22Rv1 (cell line): Measurements from ENCODE around the gene MYADML2.
"Not testable (repeated sequence)": the region's sequence is repeated elsewhere in the genome, so short reads cannot be mapped to it uniquely, and the experiment has no call there.

ENCODE experiments used
- H3K27ac ChIP-seq: fragments of 450-650 bp; 2 replicates; pipeline ENCODE4 v1.5.1; 2017
- ZFX ChIP-seq: fragments of 450-650 bp; IDR thresholded peaks from 2 replicates; pipeline ENCODE4 v1.6.1; 2017; ENCODE audit warnings: antibody characterized with exemption, borderline replicate concordance
- TF ChIP-seq, protein P1 (sequence below): fragments of 450-650 bp; IDR thresholded peaks from 2 replicates; pipeline ENCODE4 v1.5.1; 2017; ENCODE audit warnings: mild to moderate bottlenecking

MYADML2 gene

DNA sequence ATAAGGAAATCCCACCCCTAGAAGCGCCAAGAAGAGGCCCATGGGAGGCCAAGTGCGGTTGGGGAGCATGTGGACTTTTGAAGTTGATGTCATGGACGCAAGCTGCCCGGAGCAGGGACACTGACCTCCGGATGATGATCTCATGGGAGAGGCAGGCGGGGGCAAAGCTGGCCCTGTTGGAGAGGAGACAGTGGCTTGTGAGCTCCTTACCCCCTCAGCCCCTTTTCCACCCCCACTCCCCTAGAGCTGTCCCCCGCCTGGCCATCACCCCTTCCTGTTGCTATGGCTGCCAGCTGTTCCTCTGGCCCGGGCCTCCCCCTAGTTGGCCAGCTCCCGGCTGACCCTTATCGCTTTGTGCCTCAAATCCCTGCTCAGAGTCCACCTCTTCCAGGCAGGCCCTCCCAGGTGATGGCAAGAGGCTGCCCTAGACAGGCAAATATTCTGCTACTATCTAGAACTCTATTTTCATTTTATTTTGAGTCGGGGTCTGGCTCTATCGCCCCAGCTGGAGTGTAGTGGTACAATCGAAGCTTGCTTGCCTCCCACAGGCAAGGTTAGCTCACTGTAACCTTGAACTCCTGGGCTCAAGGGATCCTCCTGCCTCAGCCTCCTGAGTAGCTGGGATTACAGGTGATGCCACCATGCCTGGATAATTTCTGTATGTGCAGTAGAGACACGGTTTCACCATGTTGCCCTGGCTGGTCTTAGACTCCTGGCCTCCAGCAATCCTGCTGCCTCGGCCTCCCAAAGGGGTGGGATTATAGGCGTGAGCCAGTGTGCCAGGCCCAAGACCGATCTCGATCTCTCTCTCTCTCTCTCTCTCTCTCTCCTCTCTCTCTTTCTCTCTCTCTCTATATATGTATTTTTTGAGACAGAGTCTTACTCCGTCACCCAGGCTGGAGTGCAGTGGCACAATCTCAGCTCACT lies 7.4 kb upstream of the MYADML2 start:
- no peak overlapping the region for H3K27ac ChIP-seq
- TF ChIP-seq ZFX: no peak
- TF ChIP-seq, protein P1, sequence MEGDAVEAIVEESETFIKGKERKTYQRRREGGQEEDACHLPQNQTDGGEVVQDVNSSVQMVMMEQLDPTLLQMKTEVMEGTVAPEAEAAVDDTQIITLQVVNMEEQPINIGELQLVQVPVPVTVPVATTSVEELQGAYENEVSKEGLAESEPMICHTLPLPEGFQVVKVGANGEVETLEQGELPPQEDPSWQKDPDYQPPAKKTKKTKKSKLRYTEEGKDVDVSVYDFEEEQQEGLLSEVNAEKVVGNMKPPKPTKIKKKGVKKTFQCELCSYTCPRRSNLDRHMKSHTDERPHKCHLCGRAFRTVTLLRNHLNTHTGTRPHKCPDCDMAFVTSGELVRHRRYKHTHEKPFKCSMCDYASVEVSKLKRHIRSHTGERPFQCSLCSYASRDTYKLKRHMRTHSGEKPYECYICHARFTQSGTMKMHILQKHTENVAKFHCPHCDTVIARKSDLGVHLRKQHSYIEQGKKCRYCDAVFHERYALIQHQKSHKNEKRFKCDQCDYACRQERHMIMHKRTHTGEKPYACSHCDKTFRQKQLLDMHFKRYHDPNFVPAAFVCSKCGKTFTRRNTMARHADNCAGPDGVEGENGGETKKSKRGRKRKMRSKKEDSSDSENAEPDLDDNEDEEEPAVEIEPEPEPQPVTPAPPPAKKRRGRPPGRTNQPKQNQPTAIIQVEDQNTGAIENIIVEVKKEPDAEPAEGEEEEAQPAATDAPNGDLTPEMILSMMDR: no peak

DNA sequence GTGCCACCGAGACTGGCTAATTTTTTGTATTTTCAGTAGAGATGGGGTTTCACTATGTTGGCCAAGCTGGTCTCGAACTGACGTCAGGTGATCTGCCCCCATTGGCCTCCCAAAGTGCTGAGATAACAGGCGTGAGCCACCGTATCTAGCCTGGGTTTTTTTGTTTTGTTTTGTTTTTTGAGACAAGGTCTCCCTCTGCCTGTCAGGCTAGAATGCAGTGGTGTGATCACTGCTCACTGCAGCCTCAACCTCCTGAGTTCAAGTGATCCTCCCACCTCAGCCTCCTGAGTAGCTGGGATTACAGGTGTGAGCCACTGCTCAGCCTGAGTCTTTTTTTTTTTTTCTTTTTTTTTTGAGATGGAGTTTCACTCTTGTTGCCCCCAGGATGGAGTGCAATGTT lies 6.4 kb upstream of the MYADML2 start:
- not testable (repeated sequence) for H3K27ac ChIP-seq

DNA sequence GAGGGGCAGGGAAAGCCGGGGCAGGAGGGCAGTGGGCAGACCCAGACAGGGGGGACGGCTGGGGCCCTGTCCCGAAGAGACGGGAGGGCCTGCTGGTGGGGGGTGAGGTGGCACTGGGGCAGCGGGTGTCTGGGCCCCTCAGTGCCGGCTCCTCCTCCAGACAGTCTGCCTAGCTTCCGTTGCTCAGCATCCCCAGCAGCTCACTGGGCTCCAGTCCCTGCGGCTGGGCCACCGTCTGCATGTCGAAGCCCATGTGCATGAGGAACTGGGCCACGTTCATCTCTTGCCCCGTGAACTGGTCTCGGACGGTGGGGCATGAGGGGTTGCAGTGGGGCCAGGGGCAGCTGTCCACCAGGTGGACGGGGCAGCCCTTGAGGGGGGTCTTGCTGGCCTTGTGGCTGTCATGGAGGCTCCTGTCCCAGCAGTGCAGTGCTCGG lies 5.8 kb upstream of the MYADML2 start:
- H3K27ac ChIP-seq: no peak overlapping the region
- TF ChIP-seq ZFX: no peak
- TF ChIP-seq, protein P1: no peak

DNA sequence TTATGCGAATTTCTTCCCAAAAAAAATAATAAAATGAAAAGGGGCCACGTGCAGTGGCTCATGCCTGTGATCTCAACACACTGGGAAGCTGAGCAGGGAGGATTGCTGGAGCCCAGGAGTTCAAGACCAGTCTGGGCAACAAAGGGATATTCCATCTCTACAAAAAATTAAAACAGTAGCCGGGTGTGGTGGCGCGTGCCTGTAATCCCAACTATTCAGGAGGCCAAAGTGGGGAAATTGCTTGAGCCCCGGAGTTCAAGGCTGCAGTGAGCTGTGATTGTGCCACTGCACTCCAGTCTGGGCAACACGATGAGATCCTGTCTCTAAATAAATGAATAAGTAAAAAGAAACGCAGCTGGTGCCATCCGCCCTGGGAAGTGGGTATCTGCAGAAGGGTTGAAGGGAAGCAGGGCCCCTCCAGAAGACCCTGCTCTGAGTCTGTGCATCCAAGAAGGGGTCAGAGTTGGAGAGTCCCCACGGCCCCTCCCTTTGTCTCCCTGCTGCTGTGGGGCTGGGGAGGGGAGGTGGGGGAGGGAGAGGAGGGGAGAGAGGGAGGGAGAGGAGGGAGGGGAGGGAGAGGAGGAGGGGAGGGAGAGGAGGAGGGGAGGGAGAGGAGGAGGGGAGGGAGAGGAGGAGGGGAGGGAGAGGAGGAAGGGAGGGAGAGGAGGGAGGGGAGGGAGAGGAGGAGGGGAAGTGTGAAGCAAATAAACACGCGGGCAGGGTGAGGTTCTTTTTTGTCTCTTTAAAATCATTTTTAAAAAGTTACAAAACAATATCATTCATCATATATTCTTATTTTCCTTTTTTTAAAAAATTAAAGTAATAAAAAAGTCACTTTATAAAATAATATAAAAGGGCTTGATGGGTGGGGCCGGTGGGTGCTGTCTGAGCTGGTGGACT lies 5.0 kb upstream of the MYADML2 start:
- H3K27ac ChIP-seq: no peak overlapping the region
- TF ChIP-seq, protein P1: no peak
- TF ChIP-seq ZFX: no peak

DNA sequence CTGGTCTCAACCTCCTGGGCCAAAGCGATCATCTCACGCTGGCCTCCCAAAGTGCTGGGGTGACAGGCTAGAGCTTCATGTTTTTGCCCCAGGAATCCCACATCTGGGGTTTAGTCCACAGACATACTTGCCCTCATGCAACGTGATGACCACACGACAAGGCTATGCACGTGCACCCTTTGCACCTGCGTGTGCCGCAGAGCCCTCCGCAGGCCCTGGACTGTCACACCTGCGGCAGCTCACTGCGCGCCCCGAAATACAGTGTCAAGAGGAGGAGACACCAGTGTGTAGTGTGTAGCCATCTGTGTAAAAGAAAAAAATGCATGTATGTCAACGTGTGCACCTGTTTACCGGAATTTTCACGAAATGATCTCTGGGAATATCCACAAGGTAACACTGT lies 3.5 kb upstream of the MYADML2 start:
- H3K27ac ChIP-seq: no peak overlapping the region
- no peak for TF ChIP-seq ZFX
- TF ChIP-seq, protein P1: no peak

DNA sequence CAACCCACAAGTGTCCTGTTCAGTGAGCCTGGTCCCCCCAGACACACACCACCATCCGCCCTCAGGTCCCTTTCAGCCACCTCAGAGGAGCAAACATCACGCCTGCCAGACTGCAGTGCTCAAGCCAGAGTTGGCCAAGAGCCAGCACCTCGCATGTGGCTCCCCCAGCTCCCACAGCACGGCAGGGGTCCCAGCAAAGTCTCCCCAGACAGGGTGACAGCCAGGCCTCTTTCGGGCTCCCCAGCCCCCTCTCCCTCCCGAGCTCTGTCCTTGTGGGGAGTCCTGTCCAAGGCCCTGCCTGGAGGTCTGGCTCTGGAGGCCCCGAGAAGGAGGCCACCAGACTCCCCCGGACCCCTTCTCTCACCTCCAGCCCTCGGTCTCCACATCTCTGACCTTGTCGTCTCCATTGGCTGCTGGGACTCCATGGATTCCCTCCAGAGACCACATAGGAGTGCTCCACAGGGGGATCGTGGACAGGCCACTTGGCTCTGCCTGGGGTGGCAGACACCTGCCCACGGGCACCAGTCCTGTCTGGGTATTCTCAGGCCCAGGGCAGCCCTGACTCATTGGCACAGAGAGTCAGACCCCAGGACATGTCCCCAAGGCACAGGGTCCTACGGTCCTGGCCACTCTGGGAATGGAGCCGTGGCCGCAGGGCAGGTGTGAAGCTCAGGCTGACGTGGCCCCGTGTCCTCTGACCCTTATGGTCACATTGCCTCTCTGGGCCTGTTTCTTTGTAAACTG lies 1.8 kb upstream of the MYADML2 start:
- H3K27ac ChIP-seq: no peak overlapping the region
- TF ChIP-seq, protein P1: no peak
- TF ChIP-seq ZFX: no peak

DNA sequence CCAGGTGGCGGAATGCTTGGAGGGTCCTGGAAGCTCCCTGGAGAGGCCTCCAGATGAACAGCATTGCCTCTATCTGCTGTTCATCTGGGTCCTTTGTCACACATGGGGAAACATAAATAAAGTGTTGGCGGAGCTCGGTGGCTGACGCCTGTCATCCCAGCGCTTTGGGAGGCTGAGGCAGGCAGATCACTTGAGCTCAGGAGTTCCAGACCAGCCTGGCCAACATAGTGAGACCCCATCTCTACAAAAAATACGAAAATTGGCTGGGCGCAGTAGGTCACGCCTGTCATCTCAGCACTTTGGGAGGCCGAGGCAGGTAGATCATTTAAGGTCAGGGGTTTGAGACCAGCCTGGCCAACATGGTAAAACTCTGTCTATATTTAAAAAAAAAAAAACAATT lies 2.2 kb downstream of the MYADML2 start:
- TF ChIP-seq ZFX: no peak
- TF ChIP-seq, protein P1: no peak
- no peak overlapping the region for H3K27ac ChIP-seq
